Caco-2 (cell line): ENCODE data around the gene RPL10. TPM values are rescaled to one million over a fixed set of nuclear protein-coding genes. Genes with fewer than 3 reads are reported as not detected.

Source experiments
- BruUV-seq: library from RNA; stranded (reverse); fragments of 400-500 nt; replicated peaks from 2 replicates; lab custom pipeline; 2021; lab: Mats Ljungman, UMichigan
- CTCF ChIA-PET: fragments of 300-600 bp; sonication (Branson Sonifier 250); formaldehyde crosslinking; loops from one replicate; lab custom pipeline; 2022; ENCODE audit warnings: antibody characterized with exemption; lab: Charles Lee
- POLR2A ChIA-PET: fragments of 300-600 bp; sonication (Branson Sonifier 250); formaldehyde crosslinking; loops from one replicate; lab custom pipeline; 2022; ENCODE audit warnings: antibody characterized with exemption; lab: Charles Lee
- DNase-seq, 2 experiments: peaks; one replicate each; pipeline versions ENCODE4 v3.0.0 to v3.0.0-alpha.2; 2020 to 2022
- H3K27me3 ChIP-seq: replicated peaks from 2 replicates; pipeline ENCODE4 v1.6.0; 2011; ENCODE audit warnings: low read length; ENCODE audit not compliant: control insufficient read depth, insufficient read depth
- H3K36me3 ChIP-seq: 2 replicates; pipeline ENCODE4 v1.5.1; 2011; ENCODE audit warnings: low read length; ENCODE audit not compliant: control insufficient read depth, insufficient read depth
- H3K4me1 ChIP-seq: fragments of 250-450 bp; sonication (Bioruptor Pico); 2 replicates; pipeline ENCODE4 v1.5.1; 2020; ENCODE audit warnings: mild to moderate bottlenecking
- H3K4me3 ChIP-seq: 2 replicates; pipeline ENCODE4 v1.5.1; 2011; ENCODE audit warnings: low read depth, mild to moderate bottlenecking, control low read depth, low read length
- H3K9me3 ChIP-seq: fragments of 250-450 bp; sonication (Bioruptor Pico); 2 replicates; pipeline ENCODE4 v1.5.1; 2020; ENCODE audit warnings: mild to moderate bottlenecking, moderate library complexity
- H3K27ac Mint-ChIP-seq: one replicate; pipeline ENCODE4 v1.8.0; 2022; ENCODE audit warnings: mixed read lengths; ENCODE audit not compliant: unreplicated experiment
- H3K27me3 Mint-ChIP-seq: one replicate; pipeline ENCODE4 v1.8.0; 2022; ENCODE audit warnings: mixed read lengths; ENCODE audit not compliant: insufficient read depth, unreplicated experiment
- H3K36me3 Mint-ChIP-seq: one replicate; pipeline ENCODE4 v1.8.0; 2022; ENCODE audit warnings: mild to moderate bottlenecking, mixed read lengths; ENCODE audit not compliant: insufficient read depth, unreplicated experiment
- H3K4me1 Mint-ChIP-seq: one replicate; pipeline ENCODE4 v1.8.0; 2022; ENCODE audit warnings: low read depth, mixed read lengths; ENCODE audit not compliant: unreplicated experiment
- H3K4me3 Mint-ChIP-seq: one replicate; pipeline ENCODE4 v1.8.0; 2022; ENCODE audit warnings: mild to moderate bottlenecking, moderate library complexity, mixed read lengths; ENCODE audit not compliant: unreplicated experiment
- H3K9me3 Mint-ChIP-seq: one replicate; pipeline ENCODE4 v1.8.0; 2022; ENCODE audit warnings: mixed read lengths; ENCODE audit not compliant: unreplicated experiment
- intact Hi-C: fragments of 100-400 bp; cut with micrococcal nuclease; formaldehyde crosslinking; loops from one replicate; pipeline ENCODE4 v1.10.0; 2022; ENCODE audit not compliant: unreplicated experiment
- total RNA-seq: library from RNA; stranded (reverse); gene quantifications from 2 replicates; pipeline ENCODE4 v1.2.3, GENCODE V29; 2022
- TF ChIP-seq, protein P1 (sequence below), 2 experiments: fragments of 200-600 bp in 1 of 2; IDR thresholded peaks; 1 replicate in 1 of 2; 2 replicates in 1 of 2; pipeline versions ENCODE4 v1.5.1 to v1.8.0; 2011 to 2022; ENCODE audit warnings: antibody characterized with exemption in 1 of 2, control low read depth in 1 of 2, inconsistent platforms in 1 of 2, low read depth in 1 of 2, low read length in 1 of 2, mild to moderate bottlenecking in 1 of 2, moderate library complexity in 1 of 2; ENCODE audit not compliant: insufficient read depth in 1 of 2, severe bottlenecking in 1 of 2, unreplicated experiment in 1 of 2

Gene RPL10
- total RNA-seq, 1 experiment from 2014 or later: 2,081 TPM

DNA sequence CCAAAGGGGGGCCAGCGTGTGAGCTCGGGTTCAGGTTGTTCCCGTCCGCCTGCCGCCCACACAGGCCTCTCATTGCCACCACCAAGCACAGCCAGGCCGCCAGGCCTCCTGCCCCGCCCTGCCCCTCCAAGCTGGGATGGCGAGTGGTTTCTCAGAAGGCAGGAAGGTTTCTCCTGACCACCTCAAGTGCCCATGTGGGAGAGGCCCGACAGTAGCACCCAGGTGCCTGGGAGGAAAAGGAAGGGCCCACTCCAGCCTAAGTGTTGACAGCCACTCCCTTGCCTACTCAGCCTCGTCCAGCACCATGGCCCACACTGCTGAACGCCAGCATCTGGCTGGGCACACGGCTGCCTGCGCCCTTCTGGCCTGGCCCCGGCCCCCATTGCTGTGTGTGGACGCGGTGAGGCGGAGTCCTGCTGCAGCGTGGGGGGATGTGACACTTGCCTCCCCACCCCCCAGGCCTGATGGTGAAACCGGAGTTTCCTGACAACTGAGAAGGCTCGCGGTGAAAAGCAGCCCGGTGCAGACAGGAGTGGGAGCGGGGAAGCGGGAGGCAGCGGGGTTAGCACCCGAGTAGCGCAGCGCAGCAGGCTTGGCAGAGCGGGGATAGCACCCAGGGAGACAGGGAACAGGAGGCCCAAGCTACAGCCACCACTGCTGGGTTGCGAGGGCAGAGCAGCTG, 42.9 kb upstream of the RPL10 start:
- no peak overlapping the region for H3K27ac Mint-ChIP-seq
- no peaks in the 10 kb centered on the region for H3K4me1 ChIP-seq
- intact Hi-C loops: no loop called here
- peaks cover 3% of the 10 kb centered on the region for H3K36me3 ChIP-seq
- BruUV-seq: no TSS peak
- TF ChIP-seq, protein P1, sequence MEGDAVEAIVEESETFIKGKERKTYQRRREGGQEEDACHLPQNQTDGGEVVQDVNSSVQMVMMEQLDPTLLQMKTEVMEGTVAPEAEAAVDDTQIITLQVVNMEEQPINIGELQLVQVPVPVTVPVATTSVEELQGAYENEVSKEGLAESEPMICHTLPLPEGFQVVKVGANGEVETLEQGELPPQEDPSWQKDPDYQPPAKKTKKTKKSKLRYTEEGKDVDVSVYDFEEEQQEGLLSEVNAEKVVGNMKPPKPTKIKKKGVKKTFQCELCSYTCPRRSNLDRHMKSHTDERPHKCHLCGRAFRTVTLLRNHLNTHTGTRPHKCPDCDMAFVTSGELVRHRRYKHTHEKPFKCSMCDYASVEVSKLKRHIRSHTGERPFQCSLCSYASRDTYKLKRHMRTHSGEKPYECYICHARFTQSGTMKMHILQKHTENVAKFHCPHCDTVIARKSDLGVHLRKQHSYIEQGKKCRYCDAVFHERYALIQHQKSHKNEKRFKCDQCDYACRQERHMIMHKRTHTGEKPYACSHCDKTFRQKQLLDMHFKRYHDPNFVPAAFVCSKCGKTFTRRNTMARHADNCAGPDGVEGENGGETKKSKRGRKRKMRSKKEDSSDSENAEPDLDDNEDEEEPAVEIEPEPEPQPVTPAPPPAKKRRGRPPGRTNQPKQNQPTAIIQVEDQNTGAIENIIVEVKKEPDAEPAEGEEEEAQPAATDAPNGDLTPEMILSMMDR (IDR thresholded peaks at IDR 0.05; ENCODE audit: insufficient read depth in 1 of 2, low read depth in 1 of 2, low read length in 1 of 2, severe bottlenecking in 1 of 2, unreplicated experiment in 1 of 2): no peak
- no peaks in the 10 kb centered on the region for H3K4me1 Mint-ChIP-seq
- no peak overlapping the region for H3K4me3 Mint-ChIP-seq
- ChIA-PET POLR2A (interaction anchor here (0.5 kb wide), 1 partner anchor 20 kb away, joined by 4 read pairs; no protein-coding TSS in a partner anchor), CTCF (no interaction called here)
- no peaks in the 10 kb centered on the region for H3K27me3 ChIP-seq
- no peaks in the 10 kb centered on the region for H3K9me3 ChIP-seq
- H3K27me3 Mint-ChIP-seq: no peaks in the 10 kb centered on the region
- no peak for DNase-seq
- H3K4me3 ChIP-seq: no peak overlapping the region
- no peaks in the 10 kb centered on the region for H3K9me3 Mint-ChIP-seq
- peaks cover 86% of the 10 kb centered on the region for H3K36me3 Mint-ChIP-seq

DNA sequence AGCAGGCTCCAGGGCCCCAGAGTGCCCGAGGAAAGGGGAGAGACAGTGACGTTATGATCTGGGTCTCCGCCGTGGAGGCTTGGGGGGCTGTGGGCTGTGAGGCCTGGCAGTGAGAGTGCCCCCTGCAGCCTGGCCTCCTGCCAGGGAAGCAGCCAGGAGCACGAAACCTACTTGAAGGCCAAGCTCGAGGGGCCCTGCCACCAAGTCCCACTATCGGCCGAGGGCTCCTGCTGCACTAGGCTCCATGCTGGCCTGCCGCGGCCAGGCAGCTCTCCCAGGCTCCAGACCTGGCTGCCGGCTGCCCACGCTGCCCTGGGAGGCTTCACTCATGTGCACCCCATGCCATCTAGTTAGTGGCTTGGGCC, 42.4 kb upstream of the RPL10 start:
- H3K36me3 ChIP-seq: peaks cover 3% of the 10 kb centered on the region
- no peaks in the 10 kb centered on the region for H3K4me1 ChIP-seq
- no peaks in the 10 kb centered on the region for H3K27me3 ChIP-seq
- Mint-ChIP-seq H3K9me3 (no peaks in the 10 kb centered on the region), H3K27ac (no peak overlapping the region), H3K36me3 (peaks cover 86% of the 10 kb centered on the region), H3K4me3 (no peak overlapping the region), H3K27me3 (no peaks in the 10 kb centered on the region), H3K4me1 (no peaks in the 10 kb centered on the region)
- CTCF ChIA-PET: no interaction called here
- no TSS peak for BruUV-seq
- DNase-seq: no peak
- H3K4me3 ChIP-seq: no peak overlapping the region
- no peaks in the 10 kb centered on the region for H3K9me3 ChIP-seq
- TF ChIP-seq, protein P1 (IDR thresholded peaks at IDR 0.05; ENCODE audit: insufficient read depth in 1 of 2, low read depth in 1 of 2, low read length in 1 of 2, severe bottlenecking in 1 of 2, unreplicated experiment in 1 of 2): no peak
- intact Hi-C loops: no loop called here
- POLR2A ChIA-PET: no interaction called here

DNA sequence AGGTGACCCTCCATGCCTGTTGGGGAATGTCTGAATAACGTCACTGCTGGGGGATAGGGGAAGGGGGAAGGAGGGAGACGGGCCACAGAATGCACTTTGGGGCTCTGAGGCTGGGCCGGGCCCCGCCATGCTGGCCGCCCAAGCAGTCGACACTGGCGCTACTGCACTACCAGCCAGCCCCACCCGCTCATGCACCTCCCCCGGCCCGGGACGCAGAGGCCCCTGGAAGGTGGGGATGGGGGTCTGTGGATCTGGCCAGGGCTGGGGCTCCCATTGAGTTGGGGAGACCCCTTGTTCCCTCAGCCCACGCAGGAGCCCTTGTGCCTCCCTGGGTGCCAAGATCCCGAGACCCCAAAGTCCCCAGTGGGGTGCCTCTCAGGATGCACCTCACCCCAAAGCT, 41.6 kb upstream of the RPL10 start:
- Histone ChIP-seq H3K4me1 (no peaks in the 10 kb centered on the region), H3K9me3 (no peaks in the 10 kb centered on the region), H3K36me3 (peaks cover 3% of the 10 kb centered on the region), H3K27me3 (no peaks in the 10 kb centered on the region), H3K4me3 (no peak overlapping the region)
- intact Hi-C loops: no loop called here
- BruUV-seq: no TSS peak
- Mint-ChIP-seq H3K36me3 (peaks cover 86% of the 10 kb centered on the region), H3K4me1 (no peaks in the 10 kb centered on the region), H3K27me3 (no peaks in the 10 kb centered on the region), H3K27ac (no peak overlapping the region), H3K4me3 (no peak overlapping the region), H3K9me3 (no peaks in the 10 kb centered on the region)
- ChIA-PET CTCF (no interaction called here), POLR2A (no interaction called here)
- DNase-seq: no peak
- TF ChIP-seq, protein P1 (IDR thresholded peaks at IDR 0.05; ENCODE audit: insufficient read depth in 1 of 2, low read depth in 1 of 2, low read length in 1 of 2, severe bottlenecking in 1 of 2, unreplicated experiment in 1 of 2): no peak
